GM12874 (cell line): Measurements from ENCODE around the gene NOC4L.

Experiments
- TF ChIP-seq, protein P1 (sequence below): IDR thresholded peaks from 2 replicates; pipeline ENCODE4 v1.5.1; 2011; ENCODE audit warnings: low read depth, mild to moderate bottlenecking, control low read depth, low read length, moderate library complexity; ENCODE audit not compliant: insufficient read depth

The NOC4L gene

DNA sequence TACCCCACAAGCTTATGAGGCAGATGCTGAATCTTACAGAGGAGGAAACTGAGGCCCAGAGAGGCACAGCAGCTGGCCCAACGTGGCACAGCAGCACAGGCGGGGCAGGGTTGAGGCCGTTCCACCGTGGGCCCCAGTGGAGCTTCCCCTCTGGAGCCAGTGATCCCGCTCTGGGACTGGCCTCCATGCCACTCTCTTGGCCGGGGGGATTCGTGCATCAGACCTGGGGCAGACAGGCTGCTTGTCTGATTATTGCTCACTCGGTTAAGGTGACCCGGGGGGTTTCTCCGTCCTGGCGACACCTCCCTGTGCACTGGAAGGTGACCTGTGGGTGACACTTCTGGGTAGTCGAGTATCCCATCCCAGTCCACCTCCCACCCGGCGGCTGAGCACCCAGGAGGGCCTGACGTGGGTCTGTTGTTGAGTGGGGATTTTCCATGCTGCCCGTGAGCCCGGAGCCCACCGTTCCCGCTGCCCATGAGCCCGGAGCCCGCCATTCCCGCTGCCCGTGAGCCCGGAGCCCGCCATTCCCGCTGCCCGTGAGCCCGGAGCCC lies 27.8 kb downstream of the NOC4L start:
- TF ChIP-seq, protein P1, sequence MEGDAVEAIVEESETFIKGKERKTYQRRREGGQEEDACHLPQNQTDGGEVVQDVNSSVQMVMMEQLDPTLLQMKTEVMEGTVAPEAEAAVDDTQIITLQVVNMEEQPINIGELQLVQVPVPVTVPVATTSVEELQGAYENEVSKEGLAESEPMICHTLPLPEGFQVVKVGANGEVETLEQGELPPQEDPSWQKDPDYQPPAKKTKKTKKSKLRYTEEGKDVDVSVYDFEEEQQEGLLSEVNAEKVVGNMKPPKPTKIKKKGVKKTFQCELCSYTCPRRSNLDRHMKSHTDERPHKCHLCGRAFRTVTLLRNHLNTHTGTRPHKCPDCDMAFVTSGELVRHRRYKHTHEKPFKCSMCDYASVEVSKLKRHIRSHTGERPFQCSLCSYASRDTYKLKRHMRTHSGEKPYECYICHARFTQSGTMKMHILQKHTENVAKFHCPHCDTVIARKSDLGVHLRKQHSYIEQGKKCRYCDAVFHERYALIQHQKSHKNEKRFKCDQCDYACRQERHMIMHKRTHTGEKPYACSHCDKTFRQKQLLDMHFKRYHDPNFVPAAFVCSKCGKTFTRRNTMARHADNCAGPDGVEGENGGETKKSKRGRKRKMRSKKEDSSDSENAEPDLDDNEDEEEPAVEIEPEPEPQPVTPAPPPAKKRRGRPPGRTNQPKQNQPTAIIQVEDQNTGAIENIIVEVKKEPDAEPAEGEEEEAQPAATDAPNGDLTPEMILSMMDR, result no peak

DNA sequence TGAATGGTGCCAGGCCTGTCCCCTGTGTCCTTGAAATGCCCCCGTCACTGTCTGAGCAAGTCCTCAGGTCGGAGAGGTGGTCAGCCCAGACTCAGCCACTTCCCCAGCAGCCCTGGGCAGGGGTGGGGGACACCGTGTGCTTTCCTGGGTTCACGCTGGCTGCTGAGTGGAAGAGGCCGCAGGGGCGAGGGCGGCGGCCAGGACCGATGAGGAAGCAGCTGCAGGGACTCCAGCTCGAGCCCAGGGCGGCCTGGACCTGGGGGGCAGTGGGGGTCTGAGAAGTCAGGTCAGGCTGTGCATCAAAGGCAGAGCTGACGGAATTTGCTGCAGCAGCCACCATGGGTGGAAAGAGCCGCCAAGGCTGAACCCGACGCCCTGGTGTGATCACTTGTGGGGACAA lies 28.4 kb downstream of the NOC4L start:
- TF ChIP-seq, protein P1, result no peak

DNA sequence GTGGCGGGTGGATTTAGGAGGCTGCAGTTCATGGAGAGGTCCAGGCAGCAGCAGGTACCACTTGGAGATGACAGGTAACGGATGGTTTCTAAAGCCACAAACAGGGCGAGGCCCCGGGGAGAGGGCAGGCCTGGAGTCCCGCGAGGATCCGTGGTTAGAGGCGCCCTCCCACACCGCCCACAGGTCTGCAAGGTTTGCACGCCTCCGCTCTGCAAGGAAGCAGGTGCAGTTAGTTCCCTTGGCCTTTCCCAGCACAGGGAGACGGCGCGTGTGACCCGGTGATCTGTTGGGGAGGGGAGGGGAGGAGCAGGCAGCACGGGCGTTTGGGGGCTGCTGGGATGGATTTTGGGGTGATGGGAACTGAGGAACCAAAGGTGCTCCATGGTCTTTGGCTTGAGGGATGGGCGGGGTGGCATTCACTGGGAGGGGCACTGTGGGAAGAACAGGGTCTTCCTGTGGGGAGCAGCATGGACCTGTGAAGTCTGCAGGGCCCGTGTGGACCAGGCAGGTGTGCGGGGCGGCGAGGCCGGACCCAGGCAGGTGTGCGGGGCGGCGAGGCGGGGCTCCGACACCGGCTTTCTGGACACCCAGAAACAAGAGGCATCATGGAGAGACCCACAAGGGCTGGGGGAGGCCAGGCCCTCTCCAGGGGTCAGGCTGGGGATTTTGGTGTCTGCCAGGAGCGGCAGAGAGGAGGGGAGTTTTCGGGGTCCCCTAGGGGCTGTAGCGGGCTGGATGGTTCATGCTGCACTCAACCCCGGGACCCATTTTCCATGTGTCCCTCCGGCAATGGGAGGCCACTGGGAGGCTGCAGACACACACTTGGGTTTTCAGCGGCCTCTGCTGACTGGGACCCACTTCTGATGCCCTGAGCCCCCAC lies 29.1 kb downstream of the NOC4L start:
- TF ChIP-seq, protein P1, result no peak

DNA sequence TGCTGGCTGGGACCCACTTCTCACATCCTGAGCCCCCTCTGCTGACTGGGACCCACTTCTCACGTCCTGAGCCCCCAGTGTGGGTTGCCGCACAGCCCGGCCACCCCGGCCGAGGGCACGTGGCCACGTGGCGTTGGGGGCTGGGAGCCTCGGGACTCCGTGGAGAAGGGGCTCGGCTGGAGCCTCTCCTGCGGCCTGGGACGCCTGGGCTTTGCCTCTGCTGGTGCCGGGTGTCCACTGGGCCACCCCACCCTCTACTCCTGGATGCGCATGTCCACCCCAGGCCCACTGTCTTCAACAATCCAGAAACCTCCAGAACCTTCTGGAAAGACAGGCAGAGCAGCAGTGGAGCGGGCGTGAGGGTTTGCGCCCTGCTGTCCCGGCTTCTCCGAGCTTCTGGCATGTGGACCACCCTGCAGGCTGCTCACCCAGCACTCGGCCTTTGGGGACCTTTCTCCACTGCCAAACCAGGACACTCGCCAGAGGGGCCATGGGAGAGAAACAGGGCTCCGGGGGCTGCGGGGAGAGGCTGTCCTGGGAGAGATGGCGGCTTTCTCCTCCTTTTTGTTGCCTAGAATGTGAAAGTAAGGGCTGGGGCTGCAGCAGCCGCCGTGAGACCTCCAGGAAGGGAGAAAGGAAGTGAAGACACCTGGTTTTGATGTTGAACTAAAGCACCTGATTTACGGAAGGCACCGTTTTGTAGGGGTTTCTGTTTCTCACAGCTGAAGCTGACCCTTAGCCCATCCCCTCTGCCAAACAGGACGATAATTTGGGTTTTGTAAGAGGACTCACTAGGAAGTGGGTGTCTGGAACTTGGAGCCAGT lies 30.0 kb downstream of the NOC4L start:
- TF ChIP-seq, protein P1, result no peak

DNA sequence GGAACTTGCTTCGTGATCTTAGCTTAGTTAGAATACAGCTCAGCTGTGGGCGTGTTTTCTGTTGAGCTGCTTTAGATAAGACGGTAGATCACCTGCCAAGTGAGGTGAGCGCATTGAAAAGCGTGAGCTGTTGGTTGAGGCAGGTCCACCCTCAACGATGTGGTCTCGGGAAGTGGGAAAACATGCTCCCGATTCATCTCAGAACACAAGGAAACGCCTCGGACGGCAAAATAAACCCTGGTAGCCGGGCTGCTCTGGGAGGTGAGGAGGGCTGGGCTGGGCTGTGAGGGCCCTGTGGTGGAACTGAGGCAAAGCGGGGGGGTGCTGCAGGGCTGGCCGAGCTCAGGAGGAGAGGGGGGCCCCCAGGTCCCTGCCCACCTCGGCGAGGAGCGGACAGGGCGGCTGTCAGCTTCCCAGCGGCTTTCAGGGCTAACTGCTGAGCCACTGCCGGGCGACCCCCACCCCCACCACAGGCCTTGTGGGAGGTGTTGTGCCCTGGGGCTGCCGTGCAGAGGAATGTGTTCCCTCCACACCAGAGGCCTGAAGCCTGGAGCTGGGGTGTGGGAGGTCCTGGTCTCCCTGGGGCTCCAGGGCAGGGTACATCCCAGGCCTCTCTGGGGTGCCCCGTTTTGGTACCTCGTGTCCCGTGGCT lies 30.7 kb downstream of the NOC4L start:
- TF ChIP-seq, protein P1, result no peak

DNA sequence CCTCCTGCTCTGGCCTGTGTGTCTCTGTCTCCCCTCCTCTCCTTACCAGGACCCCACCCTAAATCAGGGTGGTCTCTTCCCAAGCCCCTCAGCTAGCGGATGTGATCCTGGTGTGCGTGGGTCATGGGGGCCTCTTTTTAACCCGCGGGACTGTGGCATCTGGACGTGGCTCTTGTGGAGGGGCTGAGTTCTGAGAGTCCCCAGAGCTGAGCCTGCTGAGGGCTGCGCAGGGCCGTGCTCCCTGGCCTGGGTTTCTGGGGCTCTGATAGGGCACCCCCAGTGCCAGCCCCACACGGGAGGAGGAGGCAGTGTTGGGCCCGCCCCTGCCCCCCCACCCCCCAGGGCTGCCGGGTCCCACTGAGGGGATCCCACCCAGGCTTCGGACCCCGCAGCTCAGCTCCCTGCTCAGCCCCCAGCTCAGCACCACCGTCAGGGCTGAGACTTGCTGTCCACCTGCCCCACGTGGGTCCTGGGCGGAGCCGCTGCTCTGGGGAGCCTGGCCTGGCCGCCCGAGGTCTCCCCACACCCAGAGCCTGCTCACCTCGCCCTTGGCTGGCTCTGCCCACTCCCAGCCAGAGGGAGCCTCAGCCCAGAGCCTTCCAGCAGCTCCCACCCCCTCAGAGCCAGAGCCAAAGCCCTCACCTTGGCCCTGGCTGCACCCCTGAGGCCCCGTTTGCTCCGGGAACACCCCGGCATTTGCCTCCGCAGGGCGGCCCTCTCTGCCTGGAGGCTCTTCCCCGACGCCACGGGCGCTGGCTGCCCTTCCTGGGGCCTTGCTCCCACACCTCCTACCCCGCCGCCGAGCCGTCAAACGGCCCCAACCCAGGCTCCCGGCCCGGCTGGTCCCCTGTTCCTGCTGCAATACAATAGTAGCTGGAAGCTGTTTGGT lies 31.5 kb downstream of the NOC4L start:
- TF ChIP-seq, protein P1, result no peak
